GM18951 (cell line): ENCODE measurements around the gene SNX24.
"Not testable (repeated sequence)": the region's sequence is repeated elsewhere in the genome, so short reads cannot be mapped to it uniquely, and the experiment has no call there.

Experiments used
- POLR2A ChIP-seq: IDR thresholded peaks from 4 replicates; pipeline ENCODE4 v1.6.1; 2011; ENCODE audit warnings: mild to moderate bottlenecking; ENCODE audit not compliant: insufficient read length, insufficient read depth; ENCODE audit errors: extremely low read depth
- in situ Hi-C: fragments of 300-500 bp; cut with MboI; formaldehyde crosslinking; loops from one replicate; pipeline ENCODE4 v1.12.0; 2022; ENCODE audit warnings: low sequenced_read_pairs, mixed read lengths, inconsistent platforms; ENCODE audit not compliant: unreplicated experiment

The SNX24 gene

GRCh38 chr5:122882831-122883230, 37.4 kb downstream of the SNX24 start:
- in situ Hi-C loops: no loop called here

GRCh38 chr5:122885045-122885517, 39.7 kb downstream of the SNX24 start:
- TF ChIP-seq POLR2A: no peak
- in situ Hi-C loops: no loop called here

More at GRCh38 chr5:122882831-122883230, 37.4 kb downstream of the SNX24 start:
- no peak for TF ChIP-seq POLR2A

DNA sequence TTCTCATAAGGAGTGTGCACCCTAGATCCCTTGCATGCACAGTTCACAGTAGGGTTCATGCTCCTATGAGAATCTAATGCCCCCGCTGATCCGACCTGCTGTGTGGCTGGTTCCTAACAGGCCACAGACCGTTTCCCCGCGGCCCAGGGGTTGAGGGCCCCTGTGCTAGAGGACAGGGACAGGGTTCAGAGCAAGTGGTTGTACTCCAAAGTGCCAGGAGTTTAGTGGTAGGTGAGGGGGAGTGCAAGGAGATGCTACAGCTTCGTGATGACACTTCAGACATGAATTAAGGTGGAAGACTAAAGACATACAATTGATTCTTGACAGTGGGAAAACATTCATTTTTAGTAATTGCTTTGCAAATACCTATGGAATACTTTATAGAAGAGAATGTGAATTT, 40.5 kb downstream of the SNX24 start:
- in situ Hi-C loops: no loop called here
- no peak for TF ChIP-seq POLR2A

GRCh38 chr5:122895141-122895540, 49.7 kb downstream of the SNX24 start:
- TF ChIP-seq POLR2A: no peak
- in situ Hi-C loops: no loop called here

GRCh38 chr5:122896598-122897282, 51.3 kb downstream of the SNX24 start:
- TF ChIP-seq POLR2A: no peak
- in situ Hi-C loops: no loop called here

- no peak for TF ChIP-seq POLR2A
- in situ Hi-C loops: no loop called here
Measured at GRCh38 chr5:122897283-122897602, 51.8 kb downstream of the SNX24 start.

GRCh38 chr5:122901346-122901745, 55.9 kb downstream of the SNX24 start:
- no peak for TF ChIP-seq POLR2A
- in situ Hi-C loops: loop anchor here (10.0 kb wide), 1 partner anchor 93 kb away; no protein-coding TSS in a partner anchor

DNA sequence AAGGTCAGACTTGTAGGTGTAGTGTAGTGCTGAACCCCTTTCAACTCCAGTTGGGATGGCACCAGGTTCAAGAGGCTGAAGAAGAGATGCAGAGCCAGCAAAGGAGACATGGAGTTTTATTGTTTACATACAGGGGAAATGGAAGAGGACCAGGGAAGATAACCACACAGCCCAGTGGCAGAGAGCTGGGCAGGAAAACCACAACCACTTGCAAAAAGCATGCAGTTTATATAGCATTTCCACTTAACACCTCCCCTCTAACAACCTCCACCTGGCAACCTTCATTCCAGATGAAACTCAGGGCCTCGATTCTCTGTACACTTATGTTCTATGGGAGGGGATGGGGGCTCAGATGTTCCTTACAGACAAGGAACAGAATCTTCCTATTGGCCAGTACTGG, 56.9 kb downstream of the SNX24 start:
- TF ChIP-seq POLR2A: no peak
- in situ Hi-C loops: loop anchor here (10.0 kb wide), 1 partner anchor 93 kb away; no protein-coding TSS in a partner anchor

DNA sequence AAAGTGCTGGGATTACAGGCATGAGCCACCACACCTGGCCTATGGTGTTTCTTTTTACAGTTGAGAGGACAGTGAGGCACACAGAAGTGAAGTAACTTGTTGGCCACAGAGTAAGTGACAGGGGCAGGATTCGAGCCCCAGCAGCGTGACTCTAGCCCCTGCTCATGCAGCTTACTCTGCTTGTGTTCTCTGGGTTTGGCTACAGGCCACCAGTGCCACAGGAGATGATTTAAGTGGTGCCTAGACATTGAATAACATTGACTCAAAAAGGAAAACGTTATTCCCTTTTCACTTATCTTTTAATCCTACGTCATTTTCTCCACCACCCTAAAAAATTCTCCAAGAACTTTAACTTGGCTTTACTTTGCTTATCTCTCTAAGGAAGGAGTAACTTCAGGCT, 61.4 kb downstream of the SNX24 start:
- in situ Hi-C loops: loop anchor here (10.0 kb wide), 1 partner anchor 88 kb away; no protein-coding TSS in a partner anchor
- TF ChIP-seq POLR2A: no peak

- in situ Hi-C loops: loop anchor here (10.0 kb wide), 1 partner anchor 88 kb away; no protein-coding TSS in a partner anchor
- TF ChIP-seq POLR2A: no peak
Measured at GRCh38 chr5:122907276-122907675, 61.9 kb downstream of the SNX24 start.

DNA sequence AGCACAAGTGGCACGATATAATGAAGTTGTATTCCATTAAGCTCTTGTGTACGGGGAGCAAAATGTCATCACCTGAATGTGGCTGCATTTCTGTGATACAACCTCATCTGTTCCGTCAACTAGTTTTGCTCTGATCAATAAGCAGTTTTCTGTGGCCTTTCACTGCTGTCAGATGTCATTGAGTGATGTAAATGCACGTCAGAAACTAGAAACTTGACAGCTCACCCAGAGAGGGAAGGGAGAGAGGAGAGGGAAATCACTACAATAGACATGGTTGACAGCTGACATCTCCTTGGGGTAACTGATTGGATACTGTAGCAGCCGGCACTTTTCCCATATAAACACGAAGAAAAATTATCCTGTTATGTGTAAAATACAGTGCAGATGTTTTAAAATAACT, 62.7 kb downstream of the SNX24 start:
- in situ Hi-C loops: loop anchor here (10.0 kb wide), 1 partner anchor 87 kb away; no protein-coding TSS in a partner anchor
- no peak for TF ChIP-seq POLR2A

DNA sequence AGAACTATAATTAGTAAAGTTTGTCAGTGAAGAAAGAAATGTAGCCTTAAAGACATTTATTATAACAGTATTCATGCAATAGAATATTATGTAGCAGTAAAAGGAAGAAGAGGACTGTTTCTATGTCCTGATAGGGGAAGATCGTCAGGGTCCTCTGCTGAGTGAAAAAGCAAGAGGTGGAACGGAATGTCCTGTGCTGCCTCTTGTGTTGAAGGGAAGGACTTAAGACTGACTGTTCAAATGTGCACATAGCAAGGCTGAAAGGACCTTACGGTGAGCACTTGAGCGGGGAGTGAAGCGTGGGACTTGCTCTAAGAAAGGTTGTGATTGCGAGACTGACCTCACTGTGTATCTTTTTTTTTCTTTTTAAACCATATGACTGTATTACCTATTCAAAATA, 63.2 kb downstream of the SNX24 start:
- TF ChIP-seq POLR2A: no peak

DNA sequence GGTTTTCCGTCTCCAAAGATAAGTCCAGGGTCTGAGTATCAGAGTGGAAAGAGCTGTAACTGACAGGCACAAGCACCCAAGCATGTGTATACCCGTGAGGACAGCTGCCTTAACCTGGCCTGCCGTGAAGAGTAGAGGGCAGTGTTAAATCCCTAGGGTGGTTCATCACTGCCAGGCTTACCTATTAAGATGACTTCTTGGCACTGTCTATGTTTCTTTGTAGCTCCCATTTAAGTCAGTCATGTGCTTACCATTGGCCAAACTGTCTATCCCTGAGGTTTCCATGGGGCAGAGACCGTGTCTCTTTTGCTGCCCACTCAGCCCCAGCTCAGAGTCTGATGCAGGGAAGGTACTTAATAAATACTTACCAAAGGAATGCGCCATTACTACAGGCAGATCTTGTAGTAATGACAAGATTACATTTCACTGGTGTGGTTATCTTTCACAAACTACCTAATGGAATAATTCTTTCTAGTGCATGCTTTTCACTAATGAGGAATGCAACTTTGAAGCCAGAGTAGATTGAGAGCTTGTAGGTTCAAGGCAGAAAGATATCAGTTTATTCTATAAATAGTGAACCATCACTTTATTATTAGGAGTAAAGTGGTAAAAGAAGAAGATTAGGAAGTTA, 64.2 kb downstream of the SNX24 start:
- TF ChIP-seq POLR2A: no peak
- in situ Hi-C loops: loop anchor here (10.0 kb wide), 1 partner anchor 85 kb away; no protein-coding TSS in a partner anchor

More for the DNA sequence above, 63.2 kb downstream of the SNX24 start:
- in situ Hi-C loops: loop anchor here (10.0 kb wide), 1 partner anchor 86 kb away; no protein-coding TSS in a partner anchor

- in situ Hi-C loops: not testable (repeated sequence)
Measured at GRCh38 chr5:122913436-122913835, 68.0 kb downstream of the SNX24 start.
